Peyer's patch (tissue), 4 donors: ENCODE data around the gene PGRMC2.

ENCODE experiments used
- CTCF ChIP-seq, 6 experiments: fragments of 450-650 bp in 4 of 6; fragments of 200-600 bp in 2 of 6; sonication (generic) in 1 of 6; IDR thresholded peaks; one replicate each; pipeline ENCODE4 v1.5.1; 2017 to 2019; ENCODE audit warnings: antibody characterized with exemption in 6 of 6, mild to moderate bottlenecking in 3 of 6, moderate library complexity in 1 of 6
- POLR2A ChIP-seq, 2 donors: fragments of 450-650 bp; IDR thresholded peaks; one replicate each; pipeline ENCODE4 v1.5.1; 2017; ENCODE audit warnings: antibody characterized with exemption in 2 of 2, mild to moderate bottlenecking in 2 of 2, moderate library complexity in 2 of 2

GRCh38 chr4:128334256-128334655 lies 46.6 kb upstream of the PGRMC2 start:
- TF ChIP-seq CTCF (IDR thresholded peaks at IDR 0.05) = no peak
- TF ChIP-seq POLR2A (IDR thresholded peaks at IDR 0.05) = no peak
